CMK (cell line): ENCODE data around the gene MAD1L1.
"Not testable (repeated sequence)": the region's sequence is repeated elsewhere in the genome, so short reads cannot be mapped to it uniquely, and the experiment has no call there.

Source experiments
- DNase-seq: peaks from one replicate; pipeline ENCODE4 v3.0.0-alpha.2; 2010; ENCODE audit warnings: low read depth

The MAD1L1 gene

GRCh38 chr7:2002561-2003450, 229.9 kb downstream of the MAD1L1 start:
- DNase-seq, result no peak

GRCh38 chr7:2001601-2002442, 230.9 kb downstream of the MAD1L1 start:
- DNase-seq, result no peak

- DNase-seq, result no peak
These were observed 231.9 kb downstream of the MAD1L1 start for GRCh38 chr7:2000746-2001321.

- no peak for DNase-seq
These were observed 232.5 kb downstream of the MAD1L1 start for GRCh38 chr7:2000153-2000687.

GRCh38 chr7:1999278-1999984, 233.3 kb downstream of the MAD1L1 start:
- no peak for DNase-seq

- no peak for DNase-seq
These were observed 234.6 kb downstream of the MAD1L1 start for GRCh38 chr7:1998146-1998545.

- DNase-seq, result no peak
These were observed 235.1 kb downstream of the MAD1L1 start for GRCh38 chr7:1997537-1998076.

- DNase-seq, result no peak
These were observed 235.9 kb downstream of the MAD1L1 start for GRCh38 chr7:1996816-1997215.

- not testable (repeated sequence) for DNase-seq
These were observed 236.8 kb downstream of the MAD1L1 start for GRCh38 chr7:1995911-1996420.

GRCh38 chr7:1995426-1995825, 237.3 kb downstream of the MAD1L1 start:
- no peak for DNase-seq

GRCh38 chr7:1994931-1995330, 237.8 kb downstream of the MAD1L1 start:
- no peak for DNase-seq

GRCh38 chr7:1993776-1994740, 238.7 kb downstream of the MAD1L1 start:
- DNase-seq, result no peak

- no peak for DNase-seq
These were observed 239.6 kb downstream of the MAD1L1 start for GRCh38 chr7:1993031-1993695.

- no peak for DNase-seq
These were observed 240.2 kb downstream of the MAD1L1 start for GRCh38 chr7:1992554-1992953.

GRCh38 chr7:1990001-1990670, 242.6 kb downstream of the MAD1L1 start:
- no peak for DNase-seq

- no peak for DNase-seq
These were observed 243.5 kb downstream of the MAD1L1 start for GRCh38 chr7:1989049-1989860.

GRCh38 chr7:1988533-1988930, 244.2 kb downstream of the MAD1L1 start:
- DNase-seq, result no peak
